H9 (cell line): Measurements from ENCODE around the gene FLCN. TPM values are rescaled to one million over a fixed set of nuclear protein-coding genes. Genes with fewer than 3 reads are reported as not detected.

ENCODE experiments used
- DNase-seq: peaks from one replicate; pipeline ENCODE4 v3.0.0-alpha.2; 2017
- H2AFZ ChIP-seq: one replicate; pipeline ENCODE4 v1.6.1; 2013; ENCODE audit warnings: mild to moderate bottlenecking, low read length, control low read depth, moderate library complexity
- H2AK5ac ChIP-seq: 2 replicates; pipeline ENCODE4 v1.6.1; 2013; ENCODE audit warnings: low read length, control low read depth, mixed read lengths; ENCODE audit not compliant: insufficient read length
- H2BK120ac ChIP-seq: one replicate; pipeline ENCODE4 v1.6.1; 2013; ENCODE audit warnings: low read depth, mild to moderate bottlenecking, low read length, control low read depth, inconsistent platforms; ENCODE audit not compliant: poor library complexity, severe bottlenecking
- H2BK12ac ChIP-seq: 2 replicates; pipeline ENCODE4 v1.6.1; 2013; ENCODE audit warnings: low read length, control low read depth, mixed read lengths, low read depth; ENCODE audit not compliant: insufficient read length
- H2BK15ac ChIP-seq: 2 replicates; pipeline ENCODE4 v1.6.1; 2013; ENCODE audit warnings: low read depth, low read length, control low read depth
- H2BK20ac ChIP-seq: one replicate; pipeline ENCODE4 v1.6.1; 2013; ENCODE audit warnings: low read depth, mild to moderate bottlenecking, low read length, control low read depth, inconsistent platforms; ENCODE audit not compliant: poor library complexity, severe bottlenecking
- H2BK5ac ChIP-seq: 2 replicates; pipeline ENCODE4 v1.6.1; 2013; ENCODE audit warnings: low read length, control low read depth, mixed read lengths; ENCODE audit not compliant: insufficient read length
- H3K14ac ChIP-seq: 2 replicates; pipeline ENCODE4 v1.6.1; 2013; ENCODE audit warnings: low read length, control low read depth; ENCODE audit not compliant: insufficient read depth
- H3K18ac ChIP-seq: 2 replicates; pipeline ENCODE4 v1.6.1; 2013; ENCODE audit warnings: low read depth, mild to moderate bottlenecking, mixed read lengths, low read length, control low read depth; ENCODE audit not compliant: insufficient read length
- H3K23ac ChIP-seq: 2 replicates; pipeline ENCODE4 v1.6.1; 2013; ENCODE audit warnings: low read length, control low read depth, mixed read lengths, low read depth; ENCODE audit not compliant: insufficient read length
- H3K23me2 ChIP-seq: 2 replicates; pipeline ENCODE4 v1.6.1; 2013; ENCODE audit warnings: low read depth, mild to moderate bottlenecking, mixed read lengths, low read length, control low read depth; ENCODE audit not compliant: insufficient read length, poor library complexity, severe bottlenecking
- H3K27ac ChIP-seq: 2 replicates; pipeline ENCODE4 v1.5.1; 2013; ENCODE audit warnings: low read length, control low read depth, mixed read lengths, low read depth; ENCODE audit not compliant: insufficient read length
- H3K27me3 ChIP-seq: 2 replicates; pipeline ENCODE4 v1.6.1; 2013; ENCODE audit warnings: low read length, control low read depth, inconsistent platforms; ENCODE audit not compliant: insufficient read depth
- H3K4ac ChIP-seq: 2 replicates; pipeline ENCODE4 v1.6.1; 2013; ENCODE audit warnings: low read depth, mild to moderate bottlenecking, control low read depth, inconsistent platforms, low read length, moderate library complexity
- H3K4me1 ChIP-seq: 2 replicates; pipeline ENCODE4 v1.6.1; 2013; ENCODE audit warnings: low read length, control low read depth, inconsistent platforms; ENCODE audit not compliant: insufficient read depth
- H3K4me2 ChIP-seq: 2 replicates; pipeline ENCODE4 v1.6.1; 2013; ENCODE audit warnings: low read length, control low read depth, mixed read lengths; ENCODE audit not compliant: insufficient read length, insufficient read depth
- H3K56ac ChIP-seq: 2 replicates; pipeline ENCODE4 v1.6.1; 2013; ENCODE audit warnings: low read depth, mild to moderate bottlenecking, mixed read lengths, low read length, control low read depth; ENCODE audit not compliant: insufficient read length
- H3K79me1 ChIP-seq: 2 replicates; pipeline ENCODE4 v1.6.1; 2013; ENCODE audit warnings: low read depth, mild to moderate bottlenecking, moderate library complexity, low read length, control low read depth, inconsistent platforms; ENCODE audit not compliant: insufficient read depth, poor library complexity, severe bottlenecking
- H3K79me2 ChIP-seq: 2 replicates; pipeline ENCODE4 v1.6.1; 2013; ENCODE audit warnings: low read length, control low read depth, inconsistent platforms; ENCODE audit not compliant: insufficient read depth
- H3K9ac ChIP-seq: 2 replicates; pipeline ENCODE4 v1.6.1; 2013; ENCODE audit warnings: low read length, control low read depth, mixed read lengths; ENCODE audit not compliant: insufficient read length; ENCODE audit errors: extremely low read depth
- H3K9me3 ChIP-seq: one replicate; pipeline ENCODE4 v1.6.1; 2013; ENCODE audit warnings: low read depth, low read length, inconsistent platforms; ENCODE audit not compliant: control insufficient read depth
- H3T11ph ChIP-seq: one replicate; pipeline ENCODE4 v1.6.1; 2013; ENCODE audit warnings: mild to moderate bottlenecking, low read length, control low read depth, inconsistent platforms
- H4K20me1 ChIP-seq: one replicate; pipeline ENCODE4 v1.6.1; 2013; ENCODE audit not compliant: control insufficient read depth, insufficient read length, insufficient read depth
- H4K5ac ChIP-seq: 2 replicates; pipeline ENCODE4 v1.6.1; 2013; ENCODE audit warnings: low read depth, mild to moderate bottlenecking, mixed read lengths, low read length, control low read depth; ENCODE audit not compliant: insufficient read length
- H4K8ac ChIP-seq: replicated peaks from 2 replicates; pipeline ENCODE4 v1.6.1; 2013; ENCODE audit warnings: low read length, control low read depth, mixed read lengths, low read depth; ENCODE audit not compliant: insufficient read length
- H4K91ac ChIP-seq: 2 replicates; pipeline ENCODE4 v1.6.1; 2013; ENCODE audit warnings: low read depth, mild to moderate bottlenecking, moderate library complexity, mixed read lengths, low read length, control low read depth; ENCODE audit not compliant: insufficient read length
- H3K27ac Mint-ChIP-seq, 3 experiments: 2 replicates in 2 of 3; 3 replicates in 1 of 3; pipeline ENCODE4 v1.8.0; 2020 to 2021; ENCODE audit warnings: mixed read lengths in 3 of 3, mild to moderate bottlenecking in 1 of 3, moderate library complexity in 1 of 3
- H3K27me3 Mint-ChIP-seq: 2 replicates; pipeline ENCODE4 v1.8.0; 2021; ENCODE audit warnings: low read depth, mild to moderate bottlenecking, moderate library complexity, mixed read lengths
- H3K36me3 Mint-ChIP-seq, 3 experiments: 2 replicates in 2 of 3; 3 replicates in 1 of 3; pipeline ENCODE4 v1.8.0; 2020 to 2021; ENCODE audit warnings: low read depth in 3 of 3, mixed read lengths in 3 of 3; ENCODE audit not compliant: insufficient read depth in 1 of 3
- H3K4me1 Mint-ChIP-seq, 2 experiments: 2 replicates each; pipeline ENCODE4 v1.8.0; 2020; ENCODE audit warnings: mixed read lengths in 2 of 2
- H3K4me3 Mint-ChIP-seq, 2 experiments: 2 replicates in 1 of 2; 3 replicates in 1 of 2; pipeline ENCODE4 v1.8.0; 2020 to 2021; ENCODE audit warnings: mild to moderate bottlenecking in 2 of 2, mixed read lengths in 2 of 2, moderate library complexity in 1 of 2
- H3K9me3 Mint-ChIP-seq, 2 experiments: 2 replicates in 1 of 2; 3 replicates in 1 of 2; pipeline ENCODE4 v1.8.0; 2020; ENCODE audit warnings: mild to moderate bottlenecking in 2 of 2, mixed read lengths in 2 of 2, moderate library complexity in 1 of 2
- CTCF ChIP-seq: fragments of 200-600 bp; sonication (generic); conservative IDR thresholded peaks from 3 replicates; pipeline ENCODE4 v1.8.0; 2021; ENCODE audit warnings: antibody characterized with exemption, mild to moderate bottlenecking
- WGBS: extraction: QIAGEN DNeasy Blood & Tissue Kit; methylation state at CpG from one replicate; pipeline ENCODE4 v1.1.7; 2013; ENCODE audit warnings: missing lambda C conversion rate, low lambda C conversion rate, mixed read lengths; ENCODE audit not compliant: insufficient read length; ENCODE audit errors: extremely low coverage; 5-methylcytosine and 5-hydroxymethylcytosine counted together
- total RNA-seq: library from RNA; stranded (reverse); gene quantifications from 2 replicates; pipeline ENCODE4 v1.2.1, GENCODE V29; 2021

FLCN gene
- total RNA-seq, 1 experiment from 2014 or later = 33.3 TPM

DNA sequence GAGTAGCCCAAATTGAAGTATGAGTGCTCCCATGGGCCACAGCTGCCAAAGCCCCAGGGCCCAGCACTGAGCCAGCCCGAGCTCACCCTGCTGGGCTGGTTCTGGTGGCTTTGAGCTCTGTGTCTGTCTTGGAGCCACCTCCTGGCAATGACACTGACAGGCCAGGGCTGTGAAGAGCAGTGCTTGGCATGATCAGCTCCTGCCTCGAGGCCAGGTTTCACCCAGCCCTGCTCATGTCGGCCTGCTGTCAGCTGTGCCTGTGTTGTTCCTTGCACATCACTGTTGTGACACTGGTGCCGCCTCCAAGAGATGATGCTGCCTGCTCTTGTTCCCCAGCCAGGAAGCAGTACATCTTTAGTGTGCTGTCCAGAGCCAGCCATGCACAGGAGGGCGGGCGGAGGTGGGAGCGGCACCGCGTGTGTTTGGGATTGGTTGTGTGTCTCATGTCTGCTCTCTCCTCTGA lies 56.8 kb downstream of the FLCN start:
- DNase-seq = no peak
- no CpG with 5 or more reads among the region's 9 CpGs for WGBS
- H2BK5ac ChIP-seq = no peak overlapping the region
- H3K9me3 ChIP-seq = no peaks in the 10 kb centered on the region
- Mint-ChIP-seq H3K27me3 (no peaks in the 10 kb centered on the region), H3K9me3 (no peaks in the 10 kb centered on the region), H3K27ac (peak overlapping the region in 1 of 3 experiments; percentile 86; a peak in 1 of 7 replicates), H3K36me3 (peaks cover 24 to 67% (median 46%) of the 10 kb centered on the region in 3 experiments; a peak in 6 of 7 replicates), H3K4me3 (no peak overlapping the region), H3K4me1 (peaks cover 3 to 6% of the 10 kb centered on the region in 2 experiments; a peak in 3 of 4 replicates)
- no peak overlapping the region for H3K9ac ChIP-seq
- H3K27me3 ChIP-seq = no peaks in the 10 kb centered on the region
- no peak overlapping the region for H4K5ac ChIP-seq
- H3K23ac ChIP-seq = no peak overlapping the region
- no peak overlapping the region for H2BK15ac ChIP-seq
- no peaks in the 10 kb centered on the region for H3K23me2 ChIP-seq
- no peak overlapping the region for H2AFZ ChIP-seq
- no peak overlapping the region for H2BK20ac ChIP-seq
- no peaks in the 10 kb centered on the region for H4K20me1 ChIP-seq
- no peaks in the 10 kb centered on the region for H3K4me1 ChIP-seq
- no peak overlapping the region for H3K56ac ChIP-seq
- no peaks in the 10 kb centered on the region for H3K79me1 ChIP-seq
- no peak for TF ChIP-seq CTCF
- no peak overlapping the region for H4K8ac ChIP-seq
- H3T11ph ChIP-seq = no peak overlapping the region
- H2BK120ac ChIP-seq = no peak overlapping the region
- no peak overlapping the region for H3K4ac ChIP-seq
- no peaks in the 10 kb centered on the region for H3K79me2 ChIP-seq
- H3K27ac ChIP-seq = no peak overlapping the region
- H3K14ac ChIP-seq = no peak overlapping the region
- H4K91ac ChIP-seq = no peak overlapping the region
- no peak overlapping the region for H3K4me2 ChIP-seq
- no peak overlapping the region for H2BK12ac ChIP-seq
- no peak overlapping the region for H2AK5ac ChIP-seq
- no peak overlapping the region for H3K18ac ChIP-seq
